Femur (tissue), 1 donor: ENCODE measurements around the gene CD300H.

ENCODE experiments used
- DNase-seq: peaks from one replicate; pipeline ENCODE4 v3.0.0-alpha.2; 2017

CD300H gene

DNA sequence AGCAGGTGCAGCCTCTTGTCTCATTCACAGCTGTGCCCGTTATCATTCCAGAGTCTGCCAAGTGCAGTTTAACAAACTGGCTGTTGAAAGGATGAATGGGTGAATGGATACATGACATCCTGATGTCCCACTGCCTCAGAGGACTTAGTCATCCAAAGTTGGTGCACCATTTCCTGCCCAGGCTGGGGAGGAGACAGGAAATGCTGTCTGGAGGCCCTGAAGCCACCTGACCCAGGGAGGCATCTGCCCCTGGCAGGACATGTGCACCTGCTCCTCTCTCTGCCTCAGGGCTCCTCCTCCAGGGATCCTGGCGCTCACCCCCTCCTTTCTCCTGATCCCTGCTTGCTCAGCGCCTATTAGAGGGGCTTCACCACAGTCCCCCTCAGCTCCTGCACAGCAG lies 19.6 kb downstream of the CD300H start:
- no peak for DNase-seq

GRCh38 chr17:74547264-74547663 lies 20.0 kb downstream of the CD300H start:
- no peak for DNase-seq

- DNase-seq, result no peak
Measured at GRCh38 chr17:74546586-74546985, 20.7 kb downstream of the CD300H start.

- peak; percentile 48 for DNase-seq
Measured at GRCh38 chr17:74545843-74546230, 21.5 kb downstream of the CD300H start, which contains the start of gene CD300C. TSS of gene CD300C (minus strand) at chr17:74546115. CDS start at chr17:74545782, 333 bp downstream.

GRCh38 chr17:74544991-74545842 lies 22.1 kb downstream of the CD300H start:
- no peak for DNase-seq

- no peak for DNase-seq
Measured at GRCh38 chr17:74543891-74544760, 23.2 kb downstream of the CD300H start.

- DNase-seq, result no peak
Measured at GRCh38 chr17:74543406-74543805, 23.9 kb downstream of the CD300H start.

- DNase-seq, result no peak
Measured at GRCh38 chr17:74542727-74543383, 24.5 kb downstream of the CD300H start.

GRCh38 chr17:74542166-74542565 lies 25.1 kb downstream of the CD300H start:
- DNase-seq, result no peak

DNA sequence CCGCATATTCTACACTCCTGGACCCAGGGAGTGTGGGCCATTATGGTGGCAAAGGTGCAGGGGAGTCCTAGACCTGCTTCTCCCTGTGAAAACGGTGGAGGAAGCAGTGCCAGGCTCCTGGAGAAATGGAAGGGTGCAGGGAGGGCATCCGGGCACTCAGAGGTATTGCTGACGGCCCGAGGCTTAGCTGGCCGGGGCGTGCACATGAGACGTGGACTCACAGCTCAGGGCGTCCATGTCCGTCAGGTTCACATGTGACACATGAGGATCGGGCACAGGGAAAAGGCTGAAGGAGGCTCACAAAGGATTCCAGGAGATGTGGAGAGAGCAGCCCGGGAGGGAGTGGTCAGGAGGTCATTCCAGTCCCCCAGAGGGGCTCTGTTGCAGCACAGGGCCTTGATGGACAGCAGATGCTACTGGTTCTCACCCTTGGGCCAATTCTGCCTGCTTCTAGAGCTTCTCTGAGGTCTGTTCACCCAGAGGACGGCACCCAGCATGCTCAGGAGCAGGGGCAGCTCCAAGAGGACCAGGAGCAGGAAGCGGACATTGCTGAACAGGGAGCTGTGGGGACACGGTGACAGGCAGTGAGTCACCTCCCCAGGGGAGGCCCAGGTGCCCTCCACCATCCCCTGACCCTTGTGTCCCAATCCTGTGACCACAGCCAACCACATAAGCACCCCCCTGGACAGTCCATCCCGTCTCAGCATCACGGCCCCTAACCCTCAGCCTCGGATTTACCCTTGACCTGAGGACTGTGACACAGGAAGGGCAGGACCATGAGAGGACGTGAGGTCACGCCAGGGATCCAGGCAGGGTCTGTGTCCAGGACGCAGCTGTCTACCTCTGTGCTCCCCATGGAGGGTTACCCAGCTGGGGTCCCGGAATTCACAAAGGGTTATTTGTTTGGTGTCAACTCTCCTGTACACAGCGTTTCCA lies 25.9 kb downstream of the CD300H start:
- no peak for DNase-seq

DNA sequence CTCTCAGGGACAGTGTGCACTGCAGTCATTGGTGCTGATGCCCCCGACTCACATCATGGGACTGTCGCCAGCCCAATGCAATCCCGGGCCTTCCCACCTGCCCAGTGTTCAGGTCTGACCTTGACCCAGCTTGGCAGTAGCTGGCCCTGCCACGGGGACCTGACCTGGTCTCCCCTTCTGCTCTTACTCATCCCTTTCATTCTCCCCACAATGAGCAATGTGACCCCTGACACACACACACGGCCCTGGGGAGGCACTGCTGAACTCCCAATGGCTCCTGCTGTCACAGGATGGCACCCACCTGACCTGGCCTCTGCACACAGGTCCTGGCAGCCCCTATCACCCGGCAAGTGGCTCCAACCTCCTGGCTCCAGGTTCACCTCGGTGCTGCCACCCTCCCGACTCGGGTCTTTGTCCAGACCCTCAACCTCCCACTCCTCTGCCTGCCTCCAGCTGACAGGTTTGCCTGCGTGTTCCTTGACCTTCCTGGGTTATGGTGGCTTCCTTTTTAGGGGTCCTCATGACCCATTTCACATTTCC lies 28.0 kb downstream of the CD300H start:
- DNase-seq, result no peak

DNA sequence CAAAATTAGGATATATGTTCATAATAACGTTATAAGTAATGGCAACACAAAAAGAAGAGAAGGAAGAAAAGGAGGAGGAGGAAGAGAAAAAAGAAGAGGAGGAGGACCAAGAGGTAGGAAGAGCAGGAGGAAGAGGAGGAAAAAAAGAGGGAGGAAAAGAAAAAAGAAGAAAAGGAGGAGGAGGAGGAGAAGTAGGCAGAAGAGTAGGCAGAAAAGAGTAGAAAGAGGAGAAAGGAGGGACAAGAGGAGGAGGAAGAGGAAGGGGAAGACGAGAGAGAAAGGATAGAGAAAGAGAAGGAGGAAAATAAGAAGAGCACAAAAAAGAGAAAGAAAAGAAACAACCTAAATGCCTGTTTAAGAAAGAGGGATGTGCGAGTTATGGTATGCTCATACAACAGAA lies 30.4 kb downstream of the CD300H start:
- no peak for DNase-seq

DNA sequence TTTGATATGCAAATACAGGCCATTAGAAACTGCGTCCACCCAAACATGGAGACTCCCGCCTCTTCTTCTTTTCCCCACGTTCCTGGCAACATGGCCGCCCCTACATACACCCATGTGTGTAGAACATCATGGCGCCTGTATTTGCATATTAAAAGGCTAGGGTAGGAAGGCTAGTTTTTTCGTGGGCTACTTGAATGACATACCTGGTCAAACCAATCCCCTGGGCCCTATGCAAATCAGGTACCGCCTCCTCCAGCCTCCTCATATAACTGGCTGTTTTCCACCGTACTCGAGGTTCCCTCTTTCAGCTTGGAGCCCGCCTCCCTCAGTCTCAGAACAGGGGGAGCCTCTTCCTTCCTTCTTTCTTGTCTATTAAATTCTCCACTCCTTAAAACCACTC lies 35.2 kb downstream of the CD300H start:
- peak; percentile 60 for DNase-seq

- DNase-seq, result peak; percentile 9
Measured at GRCh38 chr17:74531231-74531761, 36.0 kb downstream of the CD300H start, which contains the start of gene CD300LB. TSS of gene CD300LB (minus strand) at chr17:74531475. CDS start at chr17:74531350, 125 bp downstream.

GRCh38 chr17:74530831-74531150 lies 36.5 kb downstream of the CD300H start:
- no peak for DNase-seq

GRCh38 chr17:74529243-74529642 lies 38.1 kb downstream of the CD300H start:
- no peak for DNase-seq

DNA sequence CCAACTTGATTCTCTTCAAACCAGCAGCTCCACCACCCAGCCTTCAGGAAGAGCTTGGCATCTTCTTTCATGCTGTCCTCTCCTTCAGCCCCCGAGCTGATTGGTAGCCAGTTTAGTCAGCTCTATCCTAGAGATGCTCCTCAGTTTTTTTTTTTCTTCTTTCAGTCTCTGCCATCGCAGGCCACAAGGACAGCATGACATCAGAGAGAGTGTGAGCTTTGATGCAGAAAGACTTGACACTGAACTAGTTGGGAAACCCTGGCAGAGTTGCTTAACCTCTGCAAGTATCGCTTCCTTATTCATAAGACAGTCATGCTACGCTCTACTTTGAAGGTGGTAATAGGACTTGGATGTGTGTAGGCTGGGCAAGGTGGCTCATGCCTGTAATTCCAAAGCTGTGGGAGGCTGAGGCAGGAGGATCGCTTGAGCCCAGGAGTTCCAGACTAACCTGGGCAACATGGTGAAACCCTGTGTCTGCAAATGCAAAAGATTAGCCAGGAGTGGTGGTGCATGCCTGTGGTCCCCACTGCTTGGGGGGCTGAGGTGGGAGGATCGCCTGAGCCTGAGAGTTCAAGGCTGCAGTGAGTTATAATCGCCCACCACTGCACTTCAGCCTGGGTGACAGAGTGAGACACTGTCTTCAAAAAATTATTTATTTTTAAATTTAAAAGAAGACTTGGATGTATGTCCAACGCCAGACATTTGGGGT lies 38.7 kb downstream of the CD300H start:
- peak; percentile 50 for DNase-seq

DNA sequence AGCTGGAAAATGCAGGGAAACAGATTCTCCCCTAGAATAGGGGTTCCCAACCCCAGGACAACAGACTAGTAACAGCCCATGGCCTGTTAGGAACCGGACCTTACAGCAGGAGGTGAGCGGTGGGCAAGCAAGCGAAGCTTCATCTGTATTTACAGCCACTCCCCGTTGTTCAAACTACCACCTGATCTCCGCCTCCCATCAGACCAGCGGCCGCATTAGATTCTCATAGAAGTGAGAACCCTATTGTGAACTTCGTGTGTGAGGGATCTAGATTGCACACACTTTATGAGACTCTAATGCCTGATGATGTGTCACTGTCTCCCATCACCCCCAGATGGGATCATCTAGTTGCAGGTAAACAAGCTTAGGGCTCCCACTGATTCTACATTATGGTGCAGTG lies 39.6 kb downstream of the CD300H start:
- DNase-seq, result no peak

DNA sequence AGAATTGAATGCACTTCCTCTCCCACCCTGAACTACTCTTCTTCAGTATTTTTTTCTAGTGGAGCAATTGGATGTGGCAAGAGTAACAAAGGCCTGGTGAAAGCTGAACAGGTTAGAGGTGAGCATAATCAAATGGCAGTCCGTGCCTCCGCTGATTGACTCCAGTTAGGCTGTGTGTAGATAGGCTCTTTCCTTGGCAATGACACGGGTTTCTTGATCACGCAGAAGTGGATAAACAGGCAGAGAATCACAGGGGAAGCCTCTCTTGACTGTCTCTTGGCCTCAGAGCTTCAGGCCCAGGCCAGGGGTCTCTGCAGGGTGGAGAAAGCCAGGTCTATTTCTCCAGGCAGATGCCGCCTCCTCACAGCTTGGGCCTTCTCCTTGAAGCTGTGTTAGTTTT lies 40.2 kb downstream of the CD300H start:
- DNase-seq, result no peak

DNA sequence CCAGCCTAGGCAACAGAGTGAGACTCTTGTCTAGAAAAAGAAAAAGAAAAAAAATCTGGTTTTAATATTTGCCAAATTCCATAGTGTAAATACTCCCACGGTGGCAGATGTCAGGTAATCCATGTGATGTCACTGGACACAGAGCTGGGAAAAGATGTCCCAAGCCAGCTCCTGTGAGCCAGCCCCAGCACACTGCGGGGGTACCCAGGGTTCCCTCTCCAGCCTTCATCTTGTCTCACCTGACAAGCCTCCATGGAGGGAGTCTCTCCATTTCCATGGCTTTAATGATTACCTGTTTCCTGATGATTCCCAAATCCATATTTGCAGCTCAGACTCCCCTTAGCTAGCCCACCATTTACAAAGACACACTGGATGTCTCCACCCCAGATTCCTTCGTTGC lies 40.6 kb downstream of the CD300H start:
- no peak for DNase-seq

DNA sequence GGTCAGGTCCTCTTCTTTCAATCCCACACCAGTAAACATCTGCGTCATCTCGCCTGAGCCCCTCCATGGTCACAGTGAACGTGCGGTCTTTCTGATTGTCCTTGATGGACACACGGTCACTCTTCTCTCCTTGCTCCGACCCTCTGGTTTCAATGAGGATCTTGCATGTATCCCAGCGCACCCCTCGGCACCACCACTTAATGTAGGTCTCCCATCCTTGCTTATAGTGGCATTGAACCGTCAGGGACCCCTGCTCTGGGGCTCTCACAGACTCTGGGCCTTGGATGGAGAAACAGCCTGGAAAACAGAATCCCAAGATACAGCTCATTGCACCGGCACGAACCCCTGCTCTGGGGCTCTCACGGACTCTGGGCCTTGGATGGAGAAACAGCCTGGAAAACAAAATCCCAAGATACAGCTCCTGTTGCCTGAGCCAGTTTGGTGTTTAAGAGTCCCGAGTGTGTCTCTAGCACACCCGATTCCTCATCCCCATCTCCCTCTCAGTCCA lies 41.5 kb downstream of the CD300H start:
- DNase-seq, result no peak
